ENCODE data around the gene ZNF438.
"Not testable (repeated sequence)": the region's sequence is repeated elsewhere in the genome, so short reads cannot be mapped to it uniquely, and the experiment has no call there.

Gene ZNF438

GRCh38 chr10:30821261-30821993 is 210.2 kb downstream of the ZNF438 start:
- no peak for DNase-seq

- DNase-seq = no peak
These were observed 211.2 kb downstream of the ZNF438 start for GRCh38 chr10:30820261-30820991.

- no peak for DNase-seq
These were observed 212.1 kb downstream of the ZNF438 start for GRCh38 chr10:30819341-30820181.

DNA sequence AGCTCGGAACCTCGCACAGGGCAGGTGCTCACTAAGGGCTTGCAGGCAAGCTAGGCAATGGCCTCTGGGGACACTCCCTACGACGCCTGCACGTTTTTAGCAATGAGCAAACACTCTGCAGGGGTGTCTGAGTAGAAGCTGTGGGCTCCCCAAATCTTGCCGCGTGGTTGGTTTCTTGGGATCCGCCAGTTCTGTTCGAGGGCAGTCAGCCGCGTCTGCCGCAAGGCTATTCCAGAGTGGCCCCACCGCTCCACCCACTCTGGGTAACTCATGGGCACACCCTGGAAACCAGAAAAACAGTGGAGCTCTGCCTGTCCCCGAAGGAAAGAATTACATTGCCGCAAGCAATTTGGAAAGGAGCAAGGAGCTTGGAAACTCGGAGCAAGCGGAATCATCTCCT is 212.8 kb downstream of the ZNF438 start:
- DNase-seq = no peak

GRCh38 chr10:30818010-30818660 is 213.5 kb downstream of the ZNF438 start:
- DNase-seq = no peak

DNA sequence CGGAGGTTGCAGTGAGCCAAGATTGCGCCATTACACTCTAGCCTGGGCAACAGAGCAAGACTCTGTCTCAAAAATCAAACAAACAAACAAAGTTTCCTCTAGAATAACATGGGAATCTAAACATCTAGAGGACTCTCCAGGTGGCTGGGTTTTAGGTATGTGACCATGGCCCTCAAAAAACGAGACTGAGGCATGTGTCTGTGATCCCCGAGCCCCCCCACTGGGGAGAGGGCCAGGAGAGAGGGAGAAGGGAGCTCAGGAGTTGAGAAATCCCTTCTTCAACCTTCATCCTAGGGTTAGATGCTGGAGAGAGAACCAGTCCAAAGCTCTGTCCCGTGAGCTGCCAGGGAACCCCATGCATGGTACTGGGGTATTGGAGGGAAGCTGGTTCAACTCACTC is 214.1 kb downstream of the ZNF438 start:
- DNase-seq = no peak

DNA sequence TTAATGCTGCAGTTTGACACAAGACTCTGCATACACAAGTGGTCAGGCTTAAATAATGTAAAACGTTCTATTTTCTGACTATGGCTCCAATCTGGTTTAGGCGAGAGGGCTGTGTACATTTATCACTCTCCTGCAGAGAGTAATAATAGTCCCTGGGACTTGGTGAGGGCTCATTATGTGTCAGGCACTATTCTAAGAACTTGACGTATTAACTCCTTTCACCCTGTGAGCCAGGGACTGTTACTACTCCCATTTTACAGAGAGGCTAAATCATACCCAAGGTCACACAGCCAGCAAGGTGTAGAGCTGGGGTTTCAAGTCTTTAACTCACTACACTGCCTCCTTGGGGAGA is 214.9 kb downstream of the ZNF438 start:
- DNase-seq = no peak

- DNase-seq = no peak
These were observed 215.4 kb downstream of the ZNF438 start for GRCh38 chr10:30816159-30816819.

DNA sequence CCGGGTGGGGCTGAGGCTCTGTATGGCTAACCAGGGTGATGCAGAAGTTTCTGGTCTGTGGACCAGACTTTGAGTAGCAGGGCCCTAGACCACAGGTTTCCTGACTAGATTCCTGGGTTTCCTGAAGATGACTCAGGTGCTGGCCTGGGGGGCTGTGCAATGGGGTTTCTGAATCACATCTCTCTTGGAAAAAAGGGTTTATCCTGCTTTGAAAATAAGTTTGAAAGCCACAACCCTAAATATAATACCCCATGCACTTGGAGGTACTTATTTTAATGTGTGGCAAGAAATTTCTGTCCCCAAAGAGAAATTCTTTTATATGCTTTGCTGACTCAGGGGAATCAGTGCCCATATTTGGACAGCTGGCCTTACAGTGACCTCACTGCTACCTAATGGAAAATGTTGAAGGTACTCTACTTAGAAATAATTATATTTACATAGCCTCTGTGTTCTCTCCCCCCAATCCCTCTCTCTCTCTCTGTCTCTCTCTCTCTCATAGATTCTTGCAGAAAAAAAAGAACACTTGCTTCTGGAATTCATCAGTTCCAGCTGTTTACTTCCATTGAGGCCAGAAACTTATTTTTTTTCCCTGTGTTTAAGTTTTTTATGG is 217.7 kb downstream of the ZNF438 start:
- DNase-seq = no peak

- DNase-seq = no peak
These were observed 219.4 kb downstream of the ZNF438 start for GRCh38 chr10:30812018-30812851.

GRCh38 chr10:30811276-30812017 is 220.2 kb downstream of the ZNF438 start:
- no peak for DNase-seq

DNA sequence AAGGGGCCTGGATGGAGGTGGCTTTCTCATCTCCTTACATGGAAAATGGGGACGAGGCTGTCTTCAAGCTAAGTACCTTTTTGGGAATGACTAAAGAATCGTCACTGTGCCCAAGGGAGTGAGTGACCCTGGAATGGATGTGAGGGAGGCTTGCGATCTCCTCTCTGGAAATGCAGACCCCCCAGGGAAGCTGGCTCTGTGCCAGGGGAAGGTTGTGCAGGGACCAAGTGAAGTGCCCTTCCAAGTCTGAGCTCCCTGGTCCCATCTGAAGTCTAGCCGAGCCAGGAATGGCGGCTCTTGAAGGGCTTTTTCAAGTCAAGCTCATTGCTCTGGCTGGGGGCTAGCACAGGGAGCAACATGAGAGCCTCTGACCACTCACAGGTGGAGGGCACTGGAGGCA is 221.2 kb downstream of the ZNF438 start:
- DNase-seq = no peak

GRCh38 chr10:30806850-30807249 is 224.8 kb downstream of the ZNF438 start:
- DNase-seq = no peak

- no peak for DNase-seq
These were observed 226.6 kb downstream of the ZNF438 start for GRCh38 chr10:30805061-30805460.

GRCh38 chr10:30804478-30805055 is 227.1 kb downstream of the ZNF438 start:
- DNase-seq = no peak

- DNase-seq = no peak
These were observed 227.8 kb downstream of the ZNF438 start for GRCh38 chr10:30803892-30804322.

DNA sequence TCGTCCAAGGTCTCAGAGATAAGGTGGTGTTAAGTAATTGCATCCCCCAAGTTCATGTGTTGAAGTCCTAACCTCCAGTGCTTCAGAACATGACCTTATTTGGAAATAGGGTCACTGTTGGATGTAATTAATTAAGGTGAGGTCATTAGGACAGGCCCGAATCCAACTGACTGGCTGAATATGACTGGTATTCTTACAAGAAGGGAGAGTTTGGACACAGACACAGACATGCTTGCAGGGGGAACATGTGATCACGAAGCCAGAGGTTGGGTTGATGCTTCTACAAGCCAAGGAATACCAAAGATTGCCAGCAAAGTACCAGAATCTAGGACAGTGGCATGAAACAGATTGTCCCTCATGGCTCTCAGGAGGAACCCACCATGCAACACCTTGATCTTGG is 228.6 kb downstream of the ZNF438 start:
- no peak for DNase-seq

GRCh38 chr10:30800368-30800767 is 231.3 kb downstream of the ZNF438 start:
- DNase-seq = no peak

- DNase-seq = no peak
These were observed 232.9 kb downstream of the ZNF438 start for GRCh38 chr10:30798646-30799185.

DNA sequence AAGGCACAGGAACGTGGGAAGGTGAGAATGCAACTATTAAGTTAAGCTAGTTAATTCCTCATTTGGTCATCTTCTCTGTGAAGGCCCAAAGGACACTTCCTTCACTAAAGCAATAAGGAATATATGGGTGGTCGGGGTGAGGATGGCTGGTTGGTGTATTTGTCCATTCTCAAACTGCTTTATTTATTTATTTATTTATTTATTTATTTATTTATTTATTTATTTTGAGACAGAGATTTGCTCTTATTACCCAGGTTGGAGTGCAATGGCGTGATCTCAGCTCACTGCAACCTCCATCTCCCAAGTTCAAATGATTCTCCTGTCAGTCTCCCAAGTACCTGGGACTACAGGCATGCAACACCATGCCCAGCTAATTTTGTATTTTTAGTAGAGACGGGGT is 236.6 kb downstream of the ZNF438 start:
- not testable (repeated sequence) for DNase-seq

Data from stimulated activated naive CD4-positive, alpha-beta T cell treated with Interleukin-2 at 50 U/mL for 16 hours (primary cell).